Activated CD4-positive, alpha-beta T cell treated with anti-CD3 and anti-CD28 coated beads for 4 hours (primary cell): Measurements from ENCODE around the gene TOMM5.

Source experiments
- DNase-seq, 2 donors: peaks; one replicate each; pipeline ENCODE4 v3.0.0-alpha.2; 2020

Gene TOMM5

GRCh38 chr9:37561682-37562081 is 30.7 kb downstream of the TOMM5 start:
- DNase-seq = no peak

GRCh38 chr9:37559855-37560592 is 32.4 kb downstream of the TOMM5 start:
- no peak for DNase-seq

GRCh38 chr9:37559125-37559524 is 33.3 kb downstream of the TOMM5 start:
- no peak for DNase-seq

- no peak for DNase-seq
These were observed 36.6 kb downstream of the TOMM5 start for GRCh38 chr9:37555786-37556185.

- DNase-seq = no peak
These were observed 38.1 kb downstream of the TOMM5 start for GRCh38 chr9:37554318-37554717.

GRCh38 chr9:37551888-37552287 is 40.5 kb downstream of the TOMM5 start:
- no peak for DNase-seq

GRCh38 chr9:37551468-37551867 is 40.9 kb downstream of the TOMM5 start:
- no peak for DNase-seq

GRCh38 chr9:37550781-37551180 is 41.6 kb downstream of the TOMM5 start:
- DNase-seq = no peak

GRCh38 chr9:37549527-37549926 is 42.9 kb downstream of the TOMM5 start:
- no peak for DNase-seq

GRCh38 chr9:37547328-37547878 is 45.0 kb downstream of the TOMM5 start:
- DNase-seq = no peak

GRCh38 chr9:37543468-37543867 is 48.9 kb downstream of the TOMM5 start:
- no peak for DNase-seq

DNA sequence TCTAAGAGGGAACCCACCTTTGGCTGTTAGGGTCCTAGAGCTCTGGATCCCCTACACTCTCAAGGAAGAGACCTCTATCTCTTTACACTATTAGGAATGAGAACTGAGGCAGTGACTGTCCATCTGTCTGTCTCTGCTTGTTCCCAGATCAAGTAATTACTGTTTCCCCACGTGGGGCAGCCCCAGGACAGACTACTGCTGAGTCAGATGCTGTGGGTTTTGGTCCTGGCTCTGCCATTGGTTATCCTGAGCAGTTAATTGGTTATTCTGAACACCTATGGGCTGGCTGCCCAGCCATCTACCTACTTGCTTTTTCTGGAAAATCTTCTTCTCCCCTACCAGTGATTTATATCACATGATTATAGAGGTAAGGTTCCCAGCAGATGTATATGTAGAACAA is 49.5 kb downstream of the TOMM5 start:
- DNase-seq = no peak

- no peak for DNase-seq
These were observed 49.9 kb downstream of the TOMM5 start for GRCh38 chr9:37542488-37542887.

DNA sequence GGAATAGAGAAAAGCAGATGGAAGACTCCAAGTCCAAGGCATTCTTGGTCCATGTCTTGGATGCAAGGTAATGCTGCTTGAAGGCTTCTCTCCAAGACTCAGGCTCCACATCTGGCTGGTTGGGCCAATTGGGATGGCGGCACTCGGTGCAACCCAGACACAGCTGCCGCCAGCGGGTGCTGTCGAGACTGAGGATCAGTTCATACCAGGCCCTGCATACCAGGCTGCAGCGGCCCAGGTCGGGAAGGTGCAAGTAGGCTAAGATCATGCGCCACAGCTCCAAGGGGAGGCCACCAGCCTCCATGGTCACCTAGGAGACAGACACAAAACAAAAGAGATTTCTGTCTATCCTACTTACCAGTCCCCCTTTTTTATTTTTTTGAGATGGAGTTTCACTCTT is 50.9 kb downstream of the TOMM5 start:
- no peak for DNase-seq

GRCh38 chr9:37540634-37541033 is 51.8 kb downstream of the TOMM5 start:
- no peak for DNase-seq

DNA sequence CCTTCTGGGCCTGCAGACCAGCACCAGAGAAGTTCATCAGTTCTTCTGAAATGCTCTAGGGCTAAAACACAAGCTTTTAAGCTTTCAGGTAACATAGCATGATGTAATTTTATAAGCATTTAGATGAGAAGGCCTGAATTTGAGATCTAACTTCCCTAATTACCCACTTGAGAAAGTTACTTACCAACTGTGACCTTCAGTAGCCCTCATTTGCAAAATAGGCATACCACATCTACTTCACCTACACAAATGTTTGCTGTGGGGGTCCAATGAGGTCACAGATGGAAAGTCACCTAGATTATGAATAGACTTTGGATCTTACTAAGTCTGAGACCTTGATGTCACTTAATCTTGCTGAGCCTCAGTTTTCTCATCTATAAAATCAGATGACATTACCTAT is 52.8 kb downstream of the TOMM5 start:
- DNase-seq = no peak
